HCT116 (cell line): Measurements from ENCODE around the gene ACP1. TPM values are rescaled to one million over a fixed set of nuclear protein-coding genes. Genes with fewer than 3 reads are reported as not detected.

Source experiments
- ATAC-seq: fragments of 200-7000 bp; cut with Tn5 transposase; 2 replicates; pipeline ENCODE4 v1.9.1; 2020; ENCODE audit warnings: mild to moderate bottlenecking, moderate library complexity
- BruUV-seq: library from RNA; stranded (reverse); fragments of 400-500 nt; replicated peaks from 2 replicates; lab custom pipeline; 2021; lab: Mats Ljungman, UMichigan
- CTCF ChIA-PET: fragments of 300-600 bp; sonication (Branson Sonifier 250); formaldehyde crosslinking; loops from one replicate; lab custom pipeline; 2021; ENCODE audit warnings: antibody characterized with exemption; lab: Charles Lee
- POLR2A ChIA-PET: fragments of 300-600, 350-600 bp; sonication (Branson Sonifier 250); formaldehyde crosslinking; loops from one replicate; lab custom pipeline; 2021; ENCODE audit warnings: antibody characterized with exemption; lab: Charles Lee
- RAD21 ChIA-PET, 2 experiments: fragments of 300-600 bp; sonication (Branson Sonifier 250); formaldehyde crosslinking; loops; one replicate each; lab custom pipeline; 2023; ENCODE audit warnings: low total read pairs in 2 of 2; ENCODE audit not compliant: uncharacterized antibody in 2 of 2, unreplicated experiment in 2 of 2, low non-redundant PET in 1 of 2; lab: Charles Lee
- DNase-seq: peaks from one replicate; pipeline ENCODE4 v3.0.0-alpha.2; 2010; ENCODE audit warnings: low read depth, low spot score
- H2AFZ ChIP-seq: fragments of 200-600 bp; shearing (Covaris generic), sonication (generic); 2 replicates; pipeline ENCODE4 v1.6.1; 2017; ENCODE audit warnings: low read depth, mixed run types, mixed read lengths, antibody characterized with exemption, low read length; ENCODE audit not compliant: poor library complexity, severe bottlenecking
- H3K27ac ChIP-seq: 2 replicates; pipeline ENCODE4 v1.5.1; 2012; ENCODE audit warnings: low read depth, low read length
- H3K27me3 ChIP-seq: fragments of 200-600 bp; sonication (generic); 2 replicates; pipeline ENCODE4 v1.6.1; 2016; ENCODE audit warnings: mixed run types, low read length, mixed read lengths; ENCODE audit not compliant: insufficient read depth
- H3K36me3 ChIP-seq, 2 experiments: fragments of 200-500 bp in 1 of 2; fragments of 200-600 bp in 1 of 2; sonication (Bioruptor generic) in 1 of 2; sonication (generic) in 1 of 2; 2 replicates each; pipeline versions ENCODE4 v1.5.1 to v1.6.1; 2014 to 2016; ENCODE audit warnings: low read length in 2 of 2, inconsistent platforms in 1 of 2, mixed read lengths in 1 of 2, mixed run types in 1 of 2; ENCODE audit not compliant: insufficient read depth in 2 of 2, control insufficient read depth in 1 of 2
- H3K4me1 ChIP-seq, 2 experiments: fragments of 200-600 bp in 1 of 2; sonication (generic) in 1 of 2; 2 replicates each; pipeline versions ENCODE4 v1.5.1 to v1.6.1; 2012 to 2017; ENCODE audit warnings: low read length in 2 of 2, inconsistent platforms in 1 of 2, mild to moderate bottlenecking in 1 of 2, mixed read lengths in 1 of 2, mixed run types in 1 of 2, moderate library complexity in 1 of 2; ENCODE audit not compliant: insufficient read depth in 2 of 2, control insufficient read depth in 1 of 2
- H3K4me2 ChIP-seq: fragments of 200-600 bp; sonication (generic); 2 replicates; pipeline ENCODE4 v1.6.1; 2017; ENCODE audit warnings: mixed run types, low read length, mixed read lengths
- H3K4me3 ChIP-seq, 2 experiments: fragments of 200-600 bp in 1 of 2; sonication (generic) in 1 of 2; replicated peaks in 1 of 2; 2 replicates each; pipeline ENCODE4 v1.5.1; 2011 to 2016; ENCODE audit warnings: low read length in 2 of 2, control low read depth in 1 of 2, low read depth in 1 of 2, mild to moderate bottlenecking in 1 of 2, mixed read lengths in 1 of 2, mixed run types in 1 of 2
- H3K79me2 ChIP-seq: fragments of 200-600 bp; sonication (generic); 2 replicates; pipeline ENCODE4 v1.6.1; 2017; ENCODE audit warnings: mild to moderate bottlenecking, mixed run types, low read length, moderate library complexity, mixed read lengths; ENCODE audit not compliant: insufficient read depth
- H3K9ac ChIP-seq: fragments of 200-600 bp; sonication (generic); 2 replicates; pipeline ENCODE4 v1.6.1; 2016; ENCODE audit warnings: low read length, mixed read lengths
- H3K9me2 ChIP-seq: fragments of 200-600 bp; sonication (generic), shearing (Covaris generic); 2 replicates; pipeline ENCODE4 v1.6.1; 2017; ENCODE audit warnings: mixed run types, mild to moderate bottlenecking, moderate library complexity; ENCODE audit not compliant: insufficient read depth
- H3K9me3 ChIP-seq, 2 experiments: fragments of 200-500 bp in 1 of 2; fragments of 200-600 bp in 1 of 2; sonication (Bioruptor generic) in 1 of 2; sonication (generic) in 1 of 2; 2 replicates each; pipeline ENCODE4 v1.6.1; 2014 to 2017; ENCODE audit warnings: low read length in 2 of 2, mixed read lengths in 2 of 2, inconsistent platforms in 1 of 2, low read depth in 1 of 2, mild to moderate bottlenecking in 1 of 2, mixed run types in 1 of 2, moderate library complexity in 1 of 2; ENCODE audit not compliant: control insufficient read depth in 1 of 2, insufficient read depth in 1 of 2
- H4K20me1 ChIP-seq: fragments of 200-600 bp; sonication (generic), shearing (Covaris generic); 2 replicates; pipeline ENCODE4 v1.6.1; 2017; ENCODE audit warnings: mixed run types, mild to moderate bottlenecking, moderate library complexity; ENCODE audit not compliant: insufficient read depth
- CBX3 ChIP-seq: IDR thresholded peaks from 2 replicates; pipeline ENCODE4 v1.6.1; 2012; ENCODE audit warnings: low read depth
- CEBPB ChIP-seq: IDR thresholded peaks from 2 replicates; pipeline ENCODE4 v1.6.1; 2012; ENCODE audit warnings: low read depth
- CTCF ChIP-seq, 3 experiments: fragments of 200-600 bp in 1 of 3; sonication (generic) in 1 of 3; IDR thresholded peaks in 2 of 3; conservative IDR thresholded peaks in 1 of 3; 2 replicates each; pipeline ENCODE4 v1.5.1; 2012 to 2017; ENCODE audit warnings: low read depth in 2 of 3, low read length in 2 of 3, antibody characterized with exemption in 1 of 3, borderline replicate concordance in 1 of 3, control low read depth in 1 of 3, mild to moderate bottlenecking in 1 of 3, mixed read lengths in 1 of 3, mixed run types in 1 of 3, moderate library complexity in 1 of 3; ENCODE audit not compliant: insufficient read depth in 1 of 3
- EGR1 ChIP-seq: IDR thresholded peaks from 2 replicates; pipeline ENCODE4 v1.6.1; 2012; ENCODE audit warnings: low read depth
- ELF1 ChIP-seq: IDR thresholded peaks from 2 replicates; pipeline ENCODE4 v1.6.1; 2012; ENCODE audit warnings: low read depth, borderline replicate concordance
- EZH2phosphoT487 ChIP-seq: fragments of 200-600 bp; IDR thresholded peaks from 2 replicates; pipeline ENCODE4 v1.6.1; 2018; ENCODE audit warnings: antibody characterized with exemption, borderline replicate concordance
- FOSL1 ChIP-seq: IDR thresholded peaks from 2 replicates; pipeline ENCODE4 v1.6.1; 2012; ENCODE audit warnings: low read depth
- JUND ChIP-seq: IDR thresholded peaks from 2 replicates; pipeline ENCODE4 v1.6.1; 2012
- MAX ChIP-seq: IDR thresholded peaks from 2 replicates; pipeline ENCODE4 v1.6.1; 2012
- POLR2AphosphoS5 ChIP-seq: IDR thresholded peaks from 2 replicates; pipeline ENCODE4 v1.6.1; 2011; ENCODE audit warnings: mild to moderate bottlenecking, low read depth, low read length, moderate library complexity
- RAD21 ChIP-seq: IDR thresholded peaks from 2 replicates; pipeline ENCODE4 v1.6.1; 2012; ENCODE audit warnings: low read depth, mild to moderate bottlenecking
- REST ChIP-seq: IDR thresholded peaks from 2 replicates; pipeline ENCODE4 v1.6.1; 2012; ENCODE audit warnings: low read depth
- SIN3A ChIP-seq: IDR thresholded peaks from 2 replicates; pipeline ENCODE4 v1.6.1; 2012; ENCODE audit warnings: low read depth
- SP1 ChIP-seq: IDR thresholded peaks from 2 replicates; pipeline ENCODE4 v1.6.1; 2012; ENCODE audit warnings: low read depth
- YY1 ChIP-seq: IDR thresholded peaks from 2 replicates; pipeline ENCODE4 v1.6.1; 2011; ENCODE audit warnings: low read length, low read depth, moderate library complexity, mild to moderate bottlenecking; ENCODE audit not compliant: insufficient replicate concordance; ENCODE audit errors: extremely low read depth
- ZFX ChIP-seq: fragments of 450-650 bp; IDR thresholded peaks from 2 replicates; pipeline ENCODE4 v1.6.1; 2017
- intact Hi-C: fragments of 100-400 bp; cut with micrococcal nuclease; formaldehyde crosslinking; loops from 2 replicates; pipeline ENCODE4 v1.10.0; 2022
- total RNA-seq: library from RNA; stranded (reverse); gene quantifications from one replicate; pipeline ENCODE4 v1.2.1, GENCODE V29; 2021; ENCODE audit not compliant: unreplicated experiment

ACP1 gene
- total RNA-seq, 1 experiment from 2014 or later, result 113 TPM

GRCh38 chr2:270861-271260, 6.1 kb downstream of the ACP1 start:
- Histone ChIP-seq H3K79me2 (peaks cover 100% of the 10 kb centered on the region), H3K9ac (no peak overlapping the region), H3K36me3 (peaks cover 18 to 28% of the 10 kb centered on the region in 2 experiments), H3K27ac (no peak overlapping the region), H4K20me1 (peaks cover 61% of the 10 kb centered on the region; the same call in 1 of the 2 replicates), H2AFZ (no peak overlapping the region), H3K27me3 (no peaks in the 10 kb centered on the region), H3K4me3 (no peak overlapping the region), H3K9me3 (no peaks in the 10 kb centered on the region), H3K4me1 (peaks cover 6 to 9% of the 10 kb centered on the region in 2 experiments; a peak in 3 of 4 replicates), H3K9me2 (no peaks in the 10 kb centered on the region), H3K4me2 (no peak overlapping the region)
- DNase-seq (no peak), ATAC-seq (no peak)
- POLR2A ChIA-PET, result no interaction called here
- RAD21 ChIA-PET, result no interaction called here
- TF ChIP-seq SP1 (no peak), MAX (no peak), POLR2AphosphoS5 (no peak), CBX3 (no peak), JUND (no peak), CTCF (IDR thresholded peaks at IDR 0.05 in 2 of 3, conservative IDR thresholded peaks at IDR 0.05 in 1 of 3; ENCODE audit: borderline replicate concordance in 1 of 3, insufficient read depth in 1 of 3, low read depth in 2 of 3, low read length in 2 of 3) (no peak), RAD21 (no peak), FOSL1 (no peak), SIN3A (no peak), EZH2phosphoT487 (no peak), CEBPB (no peak), EGR1 (no peak), REST (no peak), ELF1 (no peak), YY1 (no peak), ZFX (no peak)
- CTCF ChIA-PET, result no interaction called here
- intact Hi-C loops, result no loop called here
- no TSS peak for BruUV-seq
